ENCODE data around the gene IDS.
"Not testable (repeated sequence)": the region's sequence is repeated elsewhere in the genome, so short reads cannot be mapped to it uniquely, and the experiment has no call there.

Gene IDS

DNA sequence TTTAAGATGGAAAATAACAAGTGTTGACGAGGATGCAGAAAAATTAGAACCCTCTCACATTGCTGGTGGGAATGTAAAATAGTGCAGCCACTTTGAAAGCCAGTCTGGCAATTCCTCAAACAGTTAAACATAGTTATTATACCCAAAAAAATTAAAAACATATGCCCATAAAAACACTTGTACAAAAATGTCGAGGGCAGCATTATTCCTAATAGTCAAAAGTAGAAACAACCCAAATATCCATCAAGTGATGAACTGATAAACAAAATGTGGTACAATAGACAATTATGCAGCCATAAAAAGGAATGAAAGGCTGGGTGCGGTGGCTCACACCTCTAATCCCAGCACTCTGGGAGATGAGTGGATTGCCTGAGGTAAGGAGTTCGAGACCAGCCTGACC lies 6.3 kb downstream of the IDS start:
- no peak for DNase-seq (ENCODE audit: low spot score)

DNA sequence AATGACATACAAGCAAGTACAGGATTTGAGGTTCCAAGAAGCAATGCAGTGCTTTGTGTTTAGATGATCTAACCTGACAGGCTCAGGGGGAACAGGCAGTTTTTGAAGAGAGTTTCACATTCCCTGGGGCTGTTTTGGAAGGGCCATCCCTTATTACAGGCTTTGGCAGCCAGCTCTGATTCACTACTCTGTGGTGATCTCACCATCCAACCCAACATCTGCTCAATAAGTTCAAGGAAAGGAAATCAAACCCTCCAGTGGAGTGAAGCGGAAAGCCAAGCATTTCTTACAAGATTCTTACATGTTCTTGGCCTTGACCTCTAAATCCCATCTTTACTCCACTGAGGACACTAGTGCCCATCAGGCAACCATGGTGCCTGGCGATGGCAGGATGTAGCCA lies 7.5 kb downstream of the IDS start:
- no peak for DNase-seq (ENCODE audit: low spot score)

DNA sequence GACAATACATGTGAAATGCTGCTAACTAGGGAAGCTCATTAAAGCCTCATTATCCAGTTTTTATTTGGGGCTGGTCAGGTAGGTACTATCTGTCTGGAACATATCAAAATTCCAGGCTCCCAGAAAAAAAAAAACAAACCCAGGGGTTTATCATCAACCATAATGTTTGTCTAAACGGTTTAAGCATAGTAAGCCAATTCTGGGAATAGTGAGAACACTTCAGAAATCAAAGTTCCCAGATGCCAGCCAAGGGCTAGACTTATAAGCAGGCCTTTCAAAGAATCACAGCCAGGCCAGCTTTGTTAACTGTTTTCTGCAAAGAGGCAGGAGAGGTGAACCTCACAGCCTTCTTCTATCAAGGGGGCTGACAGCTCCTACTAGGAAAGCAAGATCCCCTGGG lies 8.1 kb downstream of the IDS start:
- no peak for DNase-seq (ENCODE audit: low spot score)

DNA sequence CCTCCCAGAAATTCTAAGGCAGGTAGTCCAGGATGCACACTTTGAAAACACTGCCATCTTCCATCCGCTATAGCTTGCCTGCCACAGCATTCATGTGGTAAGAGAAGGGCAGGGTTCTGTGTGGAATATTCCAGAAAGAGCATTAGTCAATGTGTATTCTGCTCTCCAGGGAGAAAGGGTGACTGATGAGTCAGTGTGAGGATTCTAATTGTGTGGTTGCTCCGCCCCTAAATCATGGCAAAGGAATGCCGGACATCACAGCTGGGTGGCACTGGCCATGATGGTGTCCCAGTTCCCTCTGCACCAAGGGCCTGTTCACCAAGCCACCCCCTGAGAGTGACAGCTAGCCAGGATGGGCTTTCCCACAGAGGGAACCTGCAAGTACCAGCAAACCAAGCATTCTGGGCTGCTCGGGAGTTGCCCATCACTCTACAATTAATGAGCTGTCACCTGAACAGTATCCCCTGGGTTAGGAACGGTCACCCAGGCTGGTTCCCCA lies 9.5 kb downstream of the IDS start:
- DNase-seq (ENCODE audit: low spot score) = no peak

DNA sequence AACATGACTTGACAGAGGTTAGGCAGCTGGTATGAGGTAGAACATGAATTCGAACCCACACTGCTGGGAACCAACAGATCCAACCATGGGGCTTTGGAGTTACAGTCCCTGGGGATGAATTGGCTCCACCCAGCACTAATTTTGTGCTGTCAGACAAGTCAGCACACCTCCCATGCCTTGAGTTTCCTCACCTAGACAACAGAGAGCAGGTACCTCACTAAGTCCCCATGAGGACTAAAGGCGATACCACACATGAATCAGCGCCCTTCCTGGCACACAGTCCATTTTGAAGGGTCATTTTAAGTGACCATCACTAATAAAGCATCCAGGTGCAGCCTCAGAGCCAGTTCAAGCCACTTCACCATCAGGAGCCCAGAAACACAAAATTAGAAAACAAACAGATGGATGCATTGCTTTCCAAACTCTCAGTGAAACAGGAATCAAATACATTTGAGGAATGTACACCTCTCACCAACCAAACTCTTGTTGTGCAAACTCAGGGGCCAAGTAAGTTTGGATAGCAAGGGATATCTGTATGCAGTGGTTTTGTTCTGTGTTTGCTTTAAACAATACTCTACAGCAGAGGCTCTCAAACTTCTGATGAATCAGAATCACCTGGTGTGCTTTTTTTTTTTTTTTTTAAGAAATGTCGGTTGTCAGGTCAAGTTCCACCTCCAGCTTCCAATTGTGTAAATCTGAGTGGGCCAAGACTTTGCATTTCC lies 10.1 kb downstream of the IDS start:
- DNase-seq (ENCODE audit: low spot score) = no peak

DNA sequence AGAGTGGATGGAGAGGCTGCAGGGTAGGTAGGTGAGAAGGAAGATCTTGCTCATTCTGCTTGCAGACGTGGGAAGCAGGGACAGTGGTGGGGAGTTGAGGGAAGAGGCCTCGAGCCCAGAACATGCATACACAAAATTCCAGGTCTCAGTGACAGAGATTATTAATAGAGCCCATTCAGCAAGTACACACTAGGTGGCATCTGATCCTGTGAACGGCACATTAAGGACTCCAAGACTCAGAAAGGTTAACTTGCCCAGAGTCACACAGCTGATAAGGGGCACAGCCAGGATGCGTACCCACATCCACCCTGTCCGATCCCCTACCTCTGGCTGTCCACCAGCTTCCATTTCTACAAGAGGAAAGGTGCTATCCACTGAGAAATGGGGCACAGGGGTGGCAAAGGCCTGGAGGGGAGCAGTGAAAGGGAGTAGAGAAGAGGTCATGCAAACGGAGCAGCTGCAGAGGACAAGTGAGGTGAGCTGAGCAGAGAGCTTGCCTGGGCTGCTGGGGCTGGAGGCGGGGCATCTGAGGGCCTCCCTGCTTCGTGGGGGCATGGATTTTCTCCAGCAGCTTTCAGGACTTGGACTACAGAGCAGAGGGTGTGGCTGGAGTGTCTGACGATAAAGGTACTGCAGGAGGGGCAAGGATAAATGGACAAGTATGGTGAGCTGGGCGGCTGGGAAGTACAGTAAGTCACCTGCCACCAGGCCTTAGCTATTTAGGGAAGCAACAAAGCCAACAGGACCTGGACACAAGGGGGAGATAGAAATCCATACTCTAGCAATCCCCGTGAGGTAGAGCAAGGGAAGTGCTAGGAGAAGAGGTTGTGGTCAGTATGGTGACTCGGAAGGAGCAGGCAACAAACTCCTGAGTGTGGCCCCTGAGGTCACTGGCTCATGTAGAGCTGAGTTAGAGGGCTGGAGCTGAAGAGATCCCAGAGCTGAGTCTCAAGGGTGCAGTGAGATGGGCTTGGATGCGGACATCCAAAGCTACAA lies 11.2 kb downstream of the IDS start:
- peak; percentile 16 for DNase-seq (ENCODE audit: low spot score)

DNA sequence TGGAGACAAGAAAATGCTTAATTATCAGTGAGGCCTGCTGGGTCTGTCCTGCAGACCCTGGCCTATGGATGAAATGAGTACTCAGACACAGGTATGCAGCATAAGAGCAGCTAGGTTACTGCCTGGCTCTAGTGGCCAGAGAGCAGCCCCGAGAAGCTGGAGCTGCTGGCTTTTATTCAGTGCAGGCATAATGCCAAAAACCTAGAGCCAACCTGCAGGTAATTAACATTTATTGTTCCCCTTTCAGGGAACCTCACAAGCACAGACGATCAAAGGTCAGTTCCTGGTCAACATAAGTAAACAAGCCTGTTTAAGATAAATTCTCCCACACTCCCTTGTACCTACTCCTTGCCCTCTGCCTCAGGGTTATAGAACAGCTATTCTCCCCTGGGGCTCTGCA lies 13.3 kb downstream of the IDS start:
- DNase-seq (ENCODE audit: low spot score) = no peak

DNA sequence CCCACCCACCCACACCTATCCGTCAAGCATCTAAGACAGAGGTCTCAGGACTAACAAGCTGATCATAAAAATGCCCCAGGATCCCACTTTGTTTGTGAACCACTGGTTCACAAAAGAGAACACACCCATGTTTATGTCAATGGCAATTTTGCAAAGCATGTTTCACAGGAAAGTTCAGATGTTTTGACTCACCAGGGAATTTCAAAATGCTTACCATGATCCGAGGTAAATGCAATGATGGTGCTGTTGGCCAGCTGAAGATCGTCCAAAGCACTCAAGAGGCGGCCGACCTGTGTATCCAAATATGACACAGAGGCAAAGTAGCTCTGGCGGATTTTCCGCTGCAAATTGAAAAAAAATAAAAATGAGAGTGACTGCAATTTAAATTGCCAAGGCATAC lies 15.0 kb downstream of the IDS start:
- DNase-seq (ENCODE audit: low spot score) = no peak

DNA sequence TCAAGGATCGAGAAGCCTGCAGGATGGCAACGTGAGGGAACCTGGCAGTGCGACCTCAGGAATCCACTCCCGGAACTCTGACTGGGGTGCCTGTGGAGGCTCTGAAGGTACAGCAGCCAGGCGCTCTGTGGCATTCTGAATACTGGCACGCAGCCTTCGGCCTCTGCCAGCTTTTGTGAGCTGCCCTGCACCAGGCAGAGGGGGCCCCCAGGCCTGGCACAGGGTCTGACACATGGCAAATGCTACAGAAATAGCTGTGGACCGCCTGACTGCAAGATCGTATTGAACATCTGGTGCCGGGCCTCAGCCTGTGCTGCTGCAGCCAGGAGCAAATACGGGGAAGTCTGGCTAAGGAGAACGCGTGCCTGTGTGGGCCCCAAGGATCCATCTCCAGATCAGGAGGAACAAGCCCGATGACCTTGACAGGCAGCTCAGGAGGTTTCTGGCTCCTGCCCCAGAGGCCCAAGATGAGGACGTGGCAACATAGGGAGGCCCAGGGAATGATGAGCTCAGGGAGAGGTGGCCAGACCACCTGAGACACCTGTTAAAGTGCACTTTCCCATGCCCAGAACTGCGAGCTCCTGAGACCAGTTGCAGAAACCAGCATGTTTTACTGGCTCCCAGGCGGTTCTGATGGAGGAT lies 16.6 kb downstream of the IDS start:
- not testable (repeated sequence) for DNase-seq (ENCODE audit: low spot score)

DNA sequence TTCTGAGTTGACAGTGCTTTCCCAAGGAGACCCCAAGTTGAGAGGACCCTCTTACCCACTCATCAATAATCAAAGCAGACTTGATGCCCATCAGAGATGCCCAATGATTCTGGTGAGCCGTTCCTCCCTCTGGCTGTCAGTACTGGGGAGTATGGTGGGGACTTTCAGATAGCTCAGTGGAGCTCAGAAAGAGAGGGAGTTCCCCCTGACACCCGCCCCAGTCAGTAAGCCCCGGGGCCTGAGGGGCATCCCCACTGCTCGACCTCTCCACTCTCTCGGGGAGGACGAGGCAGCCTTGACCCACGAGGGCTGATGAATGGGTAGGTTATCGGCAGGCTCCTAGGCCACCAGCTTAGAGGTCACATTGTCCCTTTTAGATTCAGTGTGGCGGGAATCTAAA lies 17.1 kb downstream of the IDS start:
- DNase-seq (ENCODE audit: low spot score) = not testable (repeated sequence)

DNA sequence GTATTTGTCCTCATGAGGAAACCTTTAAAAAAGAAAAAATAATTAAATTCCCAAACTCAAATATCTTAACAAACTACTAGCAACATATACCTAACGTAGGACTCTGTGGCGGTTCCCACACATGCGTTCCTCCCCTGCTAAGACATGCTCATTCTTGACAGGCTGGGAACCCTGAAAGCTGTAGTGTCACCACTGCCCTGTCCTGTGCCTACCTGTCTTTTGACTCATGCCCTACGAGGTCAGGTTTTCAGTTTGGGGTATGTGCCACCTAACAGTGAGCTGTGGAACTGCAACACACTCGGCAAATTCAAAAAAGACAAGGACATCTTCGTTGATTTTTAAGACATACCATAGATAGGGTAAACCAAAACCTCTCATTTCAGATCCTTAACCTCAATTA lies 17.8 kb downstream of the IDS start:
- peak; percentile 31 for DNase-seq (ENCODE audit: low spot score)

DNA sequence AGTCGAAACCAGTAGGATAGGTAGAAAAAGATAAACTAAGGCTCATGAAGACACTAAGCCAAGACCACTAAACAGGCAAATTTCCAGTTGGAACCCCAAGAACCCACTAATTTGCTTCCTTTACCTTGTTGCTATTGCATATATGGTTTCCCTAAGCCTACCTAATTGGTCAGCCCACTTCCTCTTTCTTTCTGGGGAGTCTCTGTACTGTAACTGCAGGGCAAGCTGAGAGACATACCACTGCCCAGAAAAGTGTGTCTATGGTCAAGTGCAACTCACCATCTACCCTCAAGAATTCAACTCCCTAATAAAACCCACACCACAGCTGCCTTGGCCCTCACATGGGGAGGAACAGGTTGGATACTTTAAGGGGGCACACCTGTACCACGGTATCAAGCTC lies 28.6 kb downstream of the IDS start:
- DNase-seq (ENCODE audit: low spot score) = no peak

DNA sequence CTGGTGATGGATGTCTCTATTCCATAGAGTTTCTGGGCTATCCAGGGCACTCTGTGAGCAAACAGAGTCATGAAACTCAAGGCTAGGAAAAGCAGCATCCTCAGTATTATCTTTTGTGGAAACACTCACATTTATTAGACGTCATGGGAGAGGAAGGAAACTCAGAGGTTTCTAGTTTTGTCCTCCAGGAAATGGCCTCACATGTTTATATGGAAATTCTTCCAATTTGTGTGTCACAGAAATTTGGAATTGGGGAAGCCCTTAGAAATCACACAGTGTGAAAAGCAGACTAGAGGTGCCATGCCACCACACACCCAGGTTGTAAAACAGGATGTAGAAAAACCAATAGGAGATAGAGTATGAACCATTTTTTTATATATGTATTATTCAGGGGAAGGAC lies 31.1 kb downstream of the IDS start:
- no peak for DNase-seq (ENCODE audit: low spot score)

DNA sequence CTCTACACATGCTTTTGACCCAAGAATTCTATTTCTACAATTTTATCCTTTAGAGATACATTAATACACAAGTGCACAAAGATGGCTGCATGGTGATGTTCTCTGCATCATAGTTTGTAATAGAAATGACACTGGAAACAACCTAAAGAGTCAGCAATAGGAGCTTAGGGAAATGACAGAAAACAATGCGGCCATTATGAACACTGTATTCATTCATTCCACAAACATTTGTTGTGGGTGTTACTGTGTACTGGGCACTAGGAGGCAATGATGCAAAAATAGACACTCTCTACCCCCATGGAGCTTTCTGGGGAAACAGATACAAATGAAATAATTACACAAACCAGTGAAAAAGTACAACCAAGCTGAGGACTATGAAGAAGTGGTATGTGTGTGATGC lies 32.0 kb downstream of the IDS start:
- no peak for DNase-seq (ENCODE audit: low spot score)

DNA sequence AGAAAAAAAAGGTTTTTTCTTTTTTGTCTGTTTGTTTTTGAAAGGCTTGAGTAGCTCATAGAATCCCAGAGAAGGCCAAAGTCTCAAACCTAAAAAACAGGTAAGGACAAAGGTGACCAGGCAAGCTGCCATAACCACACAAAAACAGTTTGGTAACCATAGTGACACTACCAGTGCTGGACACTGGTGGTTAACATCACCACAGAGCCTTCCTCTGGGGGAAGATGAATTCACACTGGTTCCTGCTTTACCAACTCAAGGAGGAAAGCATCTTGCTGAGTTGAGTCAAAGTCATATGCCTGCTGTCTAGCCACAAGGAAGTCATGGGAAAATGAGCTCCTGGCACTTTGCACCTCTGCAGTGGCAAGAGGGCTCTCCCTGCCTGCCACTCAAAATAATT lies 32.5 kb downstream of the IDS start:
- no peak for DNase-seq (ENCODE audit: low spot score)

DNA sequence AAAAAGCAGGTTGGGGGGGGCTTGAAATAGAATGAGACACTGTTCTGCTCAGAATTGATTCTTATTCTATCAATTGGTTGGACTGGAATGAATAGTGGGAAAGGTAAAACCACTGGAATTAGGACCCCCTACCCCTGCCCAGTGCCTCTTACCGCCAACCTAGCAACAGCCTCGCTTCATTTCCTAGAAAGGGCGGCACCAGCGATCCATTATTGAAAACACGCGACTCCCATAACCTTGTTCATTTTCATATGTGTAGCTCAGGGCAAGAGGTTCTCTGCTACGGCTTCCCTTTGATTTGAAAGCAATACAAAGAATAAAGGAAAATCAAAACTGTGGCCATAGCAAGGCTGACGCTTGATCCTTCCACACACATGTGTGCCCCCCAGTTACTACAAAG lies 33.7 kb downstream of the IDS start:
- DNase-seq (ENCODE audit: low spot score) = no peak

DNA sequence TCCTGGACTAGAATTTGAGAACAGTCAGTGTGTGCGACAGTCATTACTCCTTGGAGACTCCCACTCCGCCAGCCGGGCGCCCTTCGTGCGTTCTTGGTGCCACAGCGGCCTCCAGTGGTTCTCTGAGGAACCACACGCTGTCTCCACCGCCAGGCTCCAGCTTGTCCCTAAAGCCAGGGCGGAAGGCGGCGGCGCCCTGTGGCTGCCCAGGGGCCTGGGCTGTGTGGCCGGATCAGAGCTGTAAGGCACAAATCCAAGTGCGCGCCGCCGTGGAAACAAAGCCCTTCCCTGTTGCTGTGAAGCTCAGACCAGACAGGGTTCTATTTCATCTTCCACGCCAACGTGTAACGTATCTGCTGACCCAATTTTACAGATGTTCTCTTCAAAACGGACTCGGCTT lies 34.2 kb downstream of the IDS start:
- DNase-seq (ENCODE audit: low spot score) = peak; percentile 65

DNA sequence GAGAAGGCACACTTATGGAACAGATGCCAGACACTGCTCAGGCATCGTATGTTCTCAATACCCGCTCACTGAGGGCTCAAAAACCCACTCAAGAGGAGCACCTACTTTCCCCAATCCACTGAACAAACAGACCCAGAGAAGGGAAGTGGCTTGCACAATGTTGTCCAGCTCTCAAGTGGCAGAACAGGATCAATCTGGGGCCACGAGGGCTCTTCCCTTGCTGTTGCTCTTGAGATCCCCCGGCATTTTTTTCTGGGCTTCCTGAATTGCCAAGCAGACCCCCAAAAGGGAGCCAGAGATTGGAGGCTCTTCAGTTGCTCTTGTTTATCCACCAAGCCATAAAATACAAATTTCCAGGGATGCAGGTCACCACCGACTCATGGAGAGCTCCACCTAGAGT lies 35.7 kb downstream of the IDS start:
- DNase-seq (ENCODE audit: low spot score) = no peak

DNA sequence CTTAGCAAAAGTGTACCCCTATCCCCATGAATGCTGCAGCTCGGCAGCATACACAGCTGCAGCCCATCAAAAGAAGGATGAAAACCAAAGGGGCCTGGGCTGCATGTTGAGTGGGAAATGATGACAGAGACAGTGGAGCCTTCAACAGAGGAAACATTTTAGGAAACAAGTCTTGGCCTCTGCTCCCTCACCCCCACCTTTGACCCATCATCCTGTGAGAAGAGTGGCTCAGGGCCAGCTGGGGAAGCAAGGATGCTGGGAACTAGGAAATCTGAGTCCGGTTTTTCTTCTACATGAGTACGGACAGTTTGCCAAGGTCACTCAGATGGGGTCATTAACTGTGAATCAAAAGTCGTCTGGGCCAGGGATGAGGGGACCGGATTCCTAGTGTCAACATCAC lies 37.2 kb downstream of the IDS start:
- DNase-seq (ENCODE audit: low spot score) = no peak

DNA sequence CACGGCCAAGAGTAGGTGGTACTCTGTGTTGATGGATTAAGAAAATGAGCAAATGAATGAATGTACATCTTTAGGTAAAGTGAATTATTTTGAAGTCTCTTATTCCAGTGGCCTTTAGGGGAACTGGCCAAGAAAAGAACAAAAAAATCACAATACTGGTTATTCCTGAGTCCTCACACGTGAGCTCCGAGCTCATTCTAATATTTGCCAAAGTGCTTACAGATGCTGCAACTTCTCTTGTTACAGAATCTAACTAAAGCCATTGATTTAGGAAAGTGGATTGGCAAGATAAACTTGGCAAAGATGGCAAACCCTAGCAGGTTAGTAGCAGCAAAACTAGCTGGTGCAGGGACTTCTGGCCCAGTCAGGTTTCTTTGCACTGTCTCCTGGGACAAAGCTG lies 37.6 kb downstream of the IDS start:
- DNase-seq (ENCODE audit: low spot score) = no peak

DNA sequence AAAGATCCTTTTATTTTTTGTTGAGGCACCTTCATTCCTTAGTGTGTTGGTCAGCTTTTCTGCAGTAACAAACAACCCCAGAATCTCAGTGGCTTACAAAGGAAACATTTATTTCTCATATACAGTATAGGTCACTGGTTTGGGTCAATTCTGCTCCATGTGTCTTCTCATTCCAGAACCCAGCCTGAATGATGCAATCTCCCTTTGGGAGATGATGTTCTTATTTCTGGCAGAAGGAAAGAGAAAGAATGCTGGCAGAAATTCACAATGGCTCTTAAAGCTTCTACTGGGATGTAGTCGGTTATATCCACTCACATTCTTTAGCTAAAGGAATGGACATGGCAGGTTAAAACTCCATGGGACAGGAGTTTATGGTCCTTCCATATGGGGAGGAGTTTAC lies 42.3 kb downstream of the IDS start:
- DNase-seq (ENCODE audit: low spot score) = no peak

DNA sequence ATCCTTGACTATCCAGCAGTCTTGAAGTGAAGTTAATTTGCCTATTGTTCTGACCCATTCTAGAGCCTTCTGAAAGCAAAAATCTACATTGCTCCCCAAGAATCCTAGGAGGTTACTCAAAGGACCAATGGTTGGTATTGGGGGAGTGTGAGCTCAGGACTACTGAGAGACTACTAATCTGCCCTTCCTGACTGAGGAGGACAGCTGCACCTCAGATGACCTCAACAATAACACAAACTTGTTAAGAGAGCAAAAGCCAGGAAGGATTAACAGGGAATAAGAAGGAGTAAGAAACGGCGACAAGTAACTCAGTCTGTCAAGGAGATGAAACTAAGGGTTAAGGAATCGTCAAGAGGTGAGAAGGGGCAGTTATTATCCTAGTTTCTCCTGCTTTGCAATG lies 43.4 kb downstream of the IDS start:
- DNase-seq (ENCODE audit: low spot score) = no peak

DNA sequence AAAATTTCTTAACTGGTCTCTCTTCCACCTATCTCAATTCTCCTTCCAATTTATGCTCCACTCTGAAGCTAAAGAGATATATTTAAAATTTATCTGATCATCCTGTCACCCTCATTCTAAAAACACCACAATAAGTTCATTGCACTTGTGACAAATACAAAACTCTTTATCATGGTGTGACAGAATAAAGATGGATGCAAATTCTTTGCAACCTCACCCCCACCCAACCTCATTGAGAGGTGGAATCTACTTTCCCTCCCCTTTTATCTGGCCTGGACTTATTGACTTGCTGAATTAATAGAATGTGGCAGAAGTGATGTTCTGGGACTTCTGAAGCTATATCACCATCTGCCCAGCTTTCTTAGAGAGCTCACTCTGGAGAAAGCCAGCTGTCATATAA lies 46.5 kb downstream of the IDS start:
- no peak for DNase-seq (ENCODE audit: low spot score)
